CD4-positive, alpha-beta T cell treated with Interleukin-10 for 1 hour (primary cell): Measurements from ENCODE around the gene PLCB3.
A peak's percentile ranks its signal among the peaks of the same experiment; 100 is the strongest.

ENCODE experiments used
- DNase-seq: peaks from one replicate; pipeline ENCODE4 v3.0.0-alpha.2; 2020

PLCB3 gene

DNA sequence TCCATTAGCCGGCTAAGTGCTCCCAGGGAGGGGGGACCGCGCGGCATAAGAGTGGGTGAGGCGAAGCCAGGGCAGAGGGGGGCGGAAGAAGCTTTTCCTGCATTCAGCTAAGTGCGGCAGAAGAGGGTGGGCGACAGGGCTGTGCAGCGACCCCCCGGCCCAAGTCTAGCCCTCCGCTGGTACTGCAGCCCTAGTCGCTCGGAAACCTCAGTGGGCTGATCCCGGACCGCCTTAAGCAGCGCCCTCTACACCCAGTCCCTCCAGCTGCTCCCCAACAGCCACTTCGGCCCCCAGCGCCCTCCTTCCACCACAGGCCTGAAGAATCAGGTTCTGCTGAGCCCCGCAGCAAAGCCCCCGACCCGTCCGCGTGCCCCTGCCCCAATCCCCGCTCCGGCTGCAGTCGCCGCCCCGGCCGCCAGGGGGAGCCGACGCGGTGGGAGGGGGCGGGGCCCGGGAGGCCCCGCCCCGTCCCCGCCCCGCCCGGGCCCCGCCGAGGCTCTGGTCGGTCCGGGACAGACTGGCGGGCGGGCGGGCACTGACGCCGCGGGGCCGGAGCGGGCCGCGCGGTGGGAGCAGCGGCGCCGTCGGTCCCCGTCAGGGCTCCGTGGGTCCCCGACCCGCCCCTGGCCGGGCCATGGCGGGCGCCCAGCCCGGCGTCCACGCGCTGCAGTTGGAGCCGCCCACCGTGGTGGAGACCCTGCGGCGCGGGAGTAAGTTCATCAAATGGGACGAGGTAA is at the start of gene PLCB3:
Gene PLCB3 (plus strand): TSS at position 515 of the 737 bp plus-strand sequence. CDS start 120 bp downstream, at position 635.
- peak; percentile 72 for DNase-seq

DNA sequence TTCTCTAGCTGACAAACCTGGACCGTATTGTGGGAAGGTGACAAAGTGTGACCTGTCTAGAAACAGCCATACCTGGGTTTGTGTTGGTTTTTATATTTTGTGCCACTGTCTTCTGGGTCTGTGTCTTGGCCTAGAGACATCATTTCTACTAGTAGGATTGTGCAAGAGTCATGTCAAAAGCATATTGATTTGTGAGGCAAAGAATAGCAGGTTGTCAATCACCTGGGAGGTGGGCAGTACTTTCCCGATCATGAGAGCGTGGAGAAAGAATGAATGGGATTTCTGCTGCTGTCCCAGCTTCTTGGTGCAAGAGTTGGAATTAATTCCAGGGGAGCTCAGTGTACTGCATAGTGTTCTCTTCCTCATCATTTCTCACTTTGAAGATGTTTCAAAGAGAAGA is 49.8 kb upstream of the PLCB3 start:
- DNase-seq: no peak

- DNase-seq: no peak
Observed at GRCh38 chr11:64202992-64203391, 48.3 kb upstream of the PLCB3 start.

DNA sequence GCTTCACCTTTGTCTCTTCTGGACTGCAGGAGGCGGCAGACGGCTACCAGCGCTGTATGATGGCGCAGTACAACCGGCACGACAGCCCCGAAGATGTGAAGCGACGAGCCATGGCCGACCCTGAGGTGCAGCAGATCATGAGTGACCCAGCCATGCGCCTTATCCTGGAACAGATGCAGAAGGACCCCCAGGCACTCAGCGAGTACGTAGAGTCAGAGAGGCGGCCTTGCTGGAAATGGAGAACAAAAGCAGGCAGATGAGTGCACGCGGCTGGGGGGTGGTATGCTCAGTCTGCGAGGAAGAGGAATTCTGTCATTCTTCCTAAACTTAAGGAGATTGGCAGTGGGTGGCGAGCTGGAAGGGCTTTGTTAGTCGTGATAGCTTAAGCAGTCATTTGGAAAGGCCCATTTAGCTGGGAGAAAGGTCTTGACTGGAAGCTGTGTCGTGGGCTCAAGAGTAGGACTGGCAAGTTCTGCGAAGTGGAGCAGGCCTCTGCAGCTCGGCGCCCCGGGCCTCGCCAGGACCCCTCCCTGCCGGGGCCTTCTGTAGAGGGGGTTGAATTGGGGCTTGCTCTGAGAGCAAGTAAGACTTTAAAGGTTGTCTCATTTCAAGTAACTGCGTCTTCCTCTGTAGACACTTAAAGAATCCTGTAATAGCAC is 47.8 kb upstream of the PLCB3 start:
- no peak for DNase-seq

DNA sequence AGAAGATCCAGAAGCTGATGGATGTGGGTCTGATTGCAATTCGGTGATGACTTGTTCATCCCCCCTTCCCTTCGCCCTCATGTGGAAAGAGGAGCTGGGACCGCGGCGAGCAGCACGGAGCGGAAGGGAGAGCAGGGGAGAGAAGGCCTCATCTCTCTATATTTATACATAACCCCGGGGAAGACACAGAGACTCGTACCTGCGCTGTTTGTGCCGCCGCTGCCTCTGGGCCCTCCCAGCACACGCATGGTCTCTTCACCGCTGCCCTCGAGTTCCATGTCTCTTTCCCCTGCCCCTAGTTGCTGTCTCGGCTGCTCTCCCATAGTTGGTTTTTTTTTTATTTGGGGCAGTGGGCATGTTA is 47.3 kb upstream of the PLCB3 start:
- DNase-seq: no peak

GRCh38 chr11:64204464-64204989 is 46.8 kb upstream of the PLCB3 start:
- DNase-seq: peak; percentile 90

DNA sequence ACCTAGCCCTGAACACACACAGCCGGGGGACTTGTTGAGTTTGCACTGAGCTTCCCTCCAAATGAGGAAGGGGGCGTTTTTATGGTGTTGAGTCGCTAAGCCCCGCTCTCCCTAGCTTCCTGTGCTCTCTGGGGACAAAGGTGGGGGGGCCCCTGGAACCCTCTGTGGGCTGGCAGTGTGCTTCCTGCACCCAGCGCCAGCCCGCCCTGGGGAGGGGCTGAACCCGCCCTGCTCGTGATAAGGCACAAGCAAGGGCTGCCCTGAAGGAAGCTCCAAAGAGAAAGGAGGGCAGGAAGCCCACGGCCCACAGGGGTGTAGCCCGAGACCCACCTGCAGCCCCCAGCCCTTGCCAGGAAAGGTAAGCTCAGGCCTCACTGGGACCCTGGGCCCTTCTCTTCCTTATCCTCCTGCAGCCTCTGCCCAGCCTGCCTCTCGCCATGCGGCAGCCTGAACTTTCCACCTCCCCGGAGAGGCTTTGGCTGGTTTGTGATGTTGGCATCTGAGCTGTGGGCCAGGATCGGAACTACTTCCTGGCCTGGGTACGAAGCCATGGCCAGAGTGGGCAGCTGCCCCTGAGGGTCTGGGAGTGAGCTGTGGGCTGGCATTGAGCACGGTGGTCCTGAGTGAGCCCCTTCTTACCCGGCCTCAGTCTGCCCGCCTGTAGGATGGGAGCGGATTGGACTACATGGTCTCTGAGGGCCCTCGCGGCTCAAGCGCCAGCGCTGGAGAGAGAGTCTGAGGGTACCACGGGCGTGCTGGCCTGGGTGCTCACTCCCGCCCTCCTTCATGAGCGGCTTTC is 44.7 kb upstream of the PLCB3 start, which contains the start of gene FERMT3:
Gene FERMT3 (plus strand): TSS at position 265 of the 799 bp plus-strand sequence. CDS start 644 bp downstream, outside the sequence.
- peak; percentile 75 for DNase-seq

GRCh38 chr11:64207256-64208085 is 43.9 kb upstream of the PLCB3 start:
- DNase-seq: peak; percentile 79

- no peak for DNase-seq
Observed at GRCh38 chr11:64208086-64208795, 43.1 kb upstream of the PLCB3 start.

GRCh38 chr11:64208796-64209562 is 42.4 kb upstream of the PLCB3 start:
- no peak for DNase-seq

- no peak for DNase-seq
Observed at GRCh38 chr11:64209563-64209843, 41.8 kb upstream of the PLCB3 start.

DNA sequence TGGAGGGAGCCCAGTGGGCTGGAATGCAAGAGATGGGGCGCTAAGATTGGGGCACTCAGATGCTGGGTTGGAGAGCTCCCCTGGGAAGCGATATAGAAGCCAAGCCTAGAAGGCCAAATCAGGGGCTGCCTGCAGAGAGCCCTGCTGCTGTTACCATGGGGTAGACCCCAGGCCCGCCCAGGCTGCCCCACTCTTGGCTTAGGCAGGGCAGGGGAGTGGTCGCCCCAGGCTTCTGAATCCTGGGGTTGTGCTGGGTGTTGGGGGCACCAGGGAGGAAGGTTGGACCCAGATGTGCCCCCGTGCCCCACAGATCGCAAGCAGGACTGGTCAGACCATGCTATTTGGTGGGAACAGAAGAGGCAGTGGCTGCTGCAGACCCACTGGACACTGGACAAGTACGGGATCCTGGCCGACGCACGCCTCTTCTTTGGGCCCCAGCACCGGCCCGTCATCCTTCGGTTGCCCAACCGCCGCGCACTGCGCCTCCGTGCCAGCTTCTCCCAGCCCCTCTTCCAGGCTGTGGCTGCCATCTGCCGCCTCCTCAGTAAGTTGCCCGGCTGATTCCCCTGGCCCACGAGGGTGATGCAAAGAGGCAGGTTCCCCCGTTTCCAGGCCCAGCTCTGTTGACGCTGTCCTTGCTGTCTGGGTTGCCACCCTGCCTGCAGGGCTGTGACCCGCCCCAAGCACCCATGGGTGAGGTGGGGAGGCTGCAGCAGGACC is 40.9 kb upstream of the PLCB3 start:
- no peak for DNase-seq

DNA sequence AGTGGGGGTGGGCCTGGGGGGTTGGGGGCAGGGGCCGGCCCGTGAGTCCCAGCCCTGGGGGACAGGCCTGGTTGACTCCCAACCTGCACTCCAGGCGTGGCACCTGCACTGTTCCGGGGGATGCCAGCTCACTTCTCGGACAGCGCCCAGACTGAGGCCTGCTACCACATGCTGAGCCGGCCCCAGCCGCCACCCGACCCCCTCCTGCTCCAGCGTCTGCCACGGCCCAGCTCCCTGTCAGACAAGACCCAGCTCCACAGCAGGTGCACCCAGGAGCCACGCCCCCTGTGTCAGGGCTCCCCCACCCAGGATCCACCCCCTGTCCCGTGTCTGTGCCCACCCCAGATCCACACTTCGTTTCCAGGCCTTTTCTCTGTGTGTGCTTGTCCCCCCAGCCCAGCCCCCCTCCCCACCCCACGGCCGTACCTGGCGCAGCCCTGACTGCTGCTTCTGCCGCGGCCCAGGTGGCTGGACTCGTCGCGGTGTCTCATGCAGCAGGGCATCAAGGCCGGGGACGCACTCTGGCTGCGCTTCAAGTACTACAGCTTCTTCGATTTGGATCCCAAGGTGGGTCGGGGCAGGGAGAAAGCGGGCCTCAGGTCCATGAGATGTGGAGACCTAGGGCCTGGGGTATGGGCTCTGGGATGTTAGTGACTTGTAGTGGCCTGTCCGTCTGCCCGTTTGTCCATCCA is 40.0 kb upstream of the PLCB3 start:
- no peak for DNase-seq

GRCh38 chr11:64216879-64217278 is 34.5 kb upstream of the PLCB3 start:
- DNase-seq: no peak

GRCh38 chr11:64218628-64219353 is 32.5 kb upstream of the PLCB3 start:
- DNase-seq: no peak

- no peak for DNase-seq
Observed at GRCh38 chr11:64219354-64219684, 32.0 kb upstream of the PLCB3 start.

DNA sequence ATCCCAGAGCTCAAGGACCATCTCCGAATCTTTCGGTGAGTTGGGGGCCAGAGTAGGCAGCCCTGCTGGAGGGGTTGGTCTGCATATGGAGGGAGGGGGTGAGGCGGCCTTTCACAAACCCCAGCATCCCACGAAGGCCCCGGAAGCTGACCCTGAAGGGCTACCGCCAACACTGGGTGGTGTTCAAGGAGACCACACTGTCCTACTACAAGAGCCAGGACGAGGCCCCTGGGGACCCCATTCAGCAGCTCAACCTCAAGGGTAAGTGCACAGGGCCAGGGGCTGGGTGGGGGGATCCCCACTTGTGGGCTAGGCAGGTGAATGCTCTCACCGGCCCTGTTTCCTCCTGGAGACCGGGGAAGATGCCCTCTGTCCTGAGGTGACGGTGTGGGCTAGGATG is 31.6 kb upstream of the PLCB3 start:
- no peak for DNase-seq

DNA sequence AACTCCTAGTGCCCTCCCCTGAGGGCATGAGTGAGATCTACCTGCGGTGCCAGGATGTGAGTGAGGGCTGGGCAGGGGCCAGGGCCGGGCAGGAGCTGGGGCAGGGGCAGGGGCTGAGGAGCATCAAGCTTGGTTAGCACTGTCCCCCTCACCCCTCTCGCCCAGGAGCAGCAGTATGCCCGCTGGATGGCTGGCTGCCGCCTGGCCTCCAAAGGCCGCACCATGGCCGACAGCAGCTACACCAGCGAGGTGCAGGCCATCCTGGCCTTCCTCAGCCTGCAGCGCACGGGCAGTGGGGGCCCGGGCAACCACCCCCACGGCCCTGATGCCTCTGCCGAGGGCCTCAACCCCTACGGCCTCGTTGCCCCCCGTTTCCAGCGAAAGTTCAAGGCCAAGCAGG is 31.1 kb upstream of the PLCB3 start:
- DNase-seq: no peak

- no peak for DNase-seq
Observed at GRCh38 chr11:64220798-64221197, 30.5 kb upstream of the PLCB3 start.

- DNase-seq: no peak
Observed at GRCh38 chr11:64222651-64223000, 28.7 kb upstream of the PLCB3 start.
